OCI-LY7 (cell line): Measurements from ENCODE around the gene NCKAP5.

Experiments
- EZH2phosphoT487 ChIP-seq: fragments of 200-600 bp; sonication (generic); IDR thresholded peaks from 2 replicates; pipeline ENCODE4 v1.6.1; 2018; ENCODE audit warnings: low read depth, borderline replicate concordance, mild to moderate bottlenecking, mixed run types, antibody characterized with exemption, low read length, moderate library complexity, mixed read lengths
- TF ChIP-seq, protein P1 (sequence below): fragments of 200-600 bp; sonication (generic); conservative IDR thresholded peaks from 2 replicates; pipeline ENCODE4 v1.5.1; 2014; ENCODE audit warnings: mild to moderate bottlenecking, antibody characterized with exemption, low read length, moderate library complexity, mixed read lengths

DNA sequence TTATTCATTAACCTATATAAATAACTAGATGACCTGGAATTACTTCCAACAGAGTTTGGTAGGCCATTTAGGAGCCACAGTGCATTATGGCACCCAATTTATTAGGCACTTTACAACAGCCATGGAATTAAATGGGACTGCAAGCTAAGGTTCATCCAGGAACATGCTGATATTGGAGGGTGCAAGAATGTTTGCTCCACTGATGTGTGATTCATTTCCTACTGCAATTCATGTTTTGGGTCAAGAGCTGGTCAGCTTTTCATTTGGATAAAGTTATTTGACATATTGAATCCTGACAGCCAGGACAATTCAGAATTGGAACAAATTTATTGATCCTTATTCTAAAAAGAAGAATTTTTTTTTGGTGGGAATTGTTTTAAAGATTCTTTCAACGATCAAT, 886.5 kb downstream of the NCKAP5 start:
- TF ChIP-seq, protein P1, sequence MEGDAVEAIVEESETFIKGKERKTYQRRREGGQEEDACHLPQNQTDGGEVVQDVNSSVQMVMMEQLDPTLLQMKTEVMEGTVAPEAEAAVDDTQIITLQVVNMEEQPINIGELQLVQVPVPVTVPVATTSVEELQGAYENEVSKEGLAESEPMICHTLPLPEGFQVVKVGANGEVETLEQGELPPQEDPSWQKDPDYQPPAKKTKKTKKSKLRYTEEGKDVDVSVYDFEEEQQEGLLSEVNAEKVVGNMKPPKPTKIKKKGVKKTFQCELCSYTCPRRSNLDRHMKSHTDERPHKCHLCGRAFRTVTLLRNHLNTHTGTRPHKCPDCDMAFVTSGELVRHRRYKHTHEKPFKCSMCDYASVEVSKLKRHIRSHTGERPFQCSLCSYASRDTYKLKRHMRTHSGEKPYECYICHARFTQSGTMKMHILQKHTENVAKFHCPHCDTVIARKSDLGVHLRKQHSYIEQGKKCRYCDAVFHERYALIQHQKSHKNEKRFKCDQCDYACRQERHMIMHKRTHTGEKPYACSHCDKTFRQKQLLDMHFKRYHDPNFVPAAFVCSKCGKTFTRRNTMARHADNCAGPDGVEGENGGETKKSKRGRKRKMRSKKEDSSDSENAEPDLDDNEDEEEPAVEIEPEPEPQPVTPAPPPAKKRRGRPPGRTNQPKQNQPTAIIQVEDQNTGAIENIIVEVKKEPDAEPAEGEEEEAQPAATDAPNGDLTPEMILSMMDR: no peak
- TF ChIP-seq EZH2phosphoT487: no peak
